Measurements from ENCODE around the gene PKP3.
A peak's percentile ranks its signal among the peaks of the same experiment; 100 is the strongest.

Gene PKP3

GRCh38 chr11:365831-366230 lies 28.2 kb upstream of the PKP3 start:
- DNase-seq (ENCODE audit: low read depth), result no peak
- no peak overlapping the region for H3K4me3 ChIP-seq (ENCODE audit: low read length)
- no peak for TF ChIP-seq CTCF (IDR thresholded peaks at IDR 0.05; ENCODE audit: insufficient read depth, low read depth, low read length, missing control alignments)

GRCh38 chr11:367956-368413 lies 26.0 kb upstream of the PKP3 start:
- no peak overlapping the region for H3K4me3 ChIP-seq (ENCODE audit: low read length)
- TF ChIP-seq CTCF (IDR thresholded peaks at IDR 0.05; ENCODE audit: insufficient read depth, low read depth, low read length, missing control alignments), result no peak
- no peak for DNase-seq (ENCODE audit: low read depth)

- TF ChIP-seq CTCF (IDR thresholded peaks at IDR 0.05; ENCODE audit: insufficient read depth, low read depth, low read length, missing control alignments), result no peak
- H3K4me3 ChIP-seq (ENCODE audit: low read length), result peak overlapping the region; percentile 20
- no peak for DNase-seq (ENCODE audit: low read depth)
These were observed 25.3 kb upstream of the PKP3 start for GRCh38 chr11:368414-369335.

GRCh38 chr11:369336-370018 lies 24.5 kb upstream of the PKP3 start, which contains the start of gene B4GALNT4:
Gene B4GALNT4, plus strand, starts transcription at chr11:369499. Its CDS starts 305 bp downstream, at chr11:369804.
- peak within 1 kb of the TSS; percentile 62 for H3K4me3 ChIP-seq (ENCODE audit: low read length)
- peak; percentile 60 for DNase-seq (ENCODE audit: low read depth)
- TF ChIP-seq CTCF (IDR thresholded peaks at IDR 0.05; ENCODE audit: insufficient read depth, low read depth, low read length, missing control alignments), result no peak

- TF ChIP-seq CTCF (IDR thresholded peaks at IDR 0.05; ENCODE audit: insufficient read depth, low read depth, low read length, missing control alignments), result no peak
- DNase-seq (ENCODE audit: low read depth), result no peak
- peak overlapping the region; percentile 62 for H3K4me3 ChIP-seq (ENCODE audit: low read length)
These were observed 23.7 kb upstream of the PKP3 start for GRCh38 chr11:370070-370941.

GRCh38 chr11:371051-371450 lies 23.0 kb upstream of the PKP3 start:
- no peak for DNase-seq (ENCODE audit: low read depth)
- H3K4me3 ChIP-seq (ENCODE audit: low read length), result no peak overlapping the region
- TF ChIP-seq CTCF (IDR thresholded peaks at IDR 0.05; ENCODE audit: insufficient read depth, low read depth, low read length, missing control alignments), result no peak

Measured in epithelial cell of esophagus (primary cell).